Endometrium (tissue), 2 donors: ENCODE results near the gene PXYLP1.

Source experiments
- FAIRE-seq: peaks from 2 replicates; lab custom pipeline; 2012; peaks lifted over from hg19 to GRCh38; lab: Jason Lieb, UNC
- donor health status: control.
- donor health status: control.

Gene PXYLP1

DNA sequence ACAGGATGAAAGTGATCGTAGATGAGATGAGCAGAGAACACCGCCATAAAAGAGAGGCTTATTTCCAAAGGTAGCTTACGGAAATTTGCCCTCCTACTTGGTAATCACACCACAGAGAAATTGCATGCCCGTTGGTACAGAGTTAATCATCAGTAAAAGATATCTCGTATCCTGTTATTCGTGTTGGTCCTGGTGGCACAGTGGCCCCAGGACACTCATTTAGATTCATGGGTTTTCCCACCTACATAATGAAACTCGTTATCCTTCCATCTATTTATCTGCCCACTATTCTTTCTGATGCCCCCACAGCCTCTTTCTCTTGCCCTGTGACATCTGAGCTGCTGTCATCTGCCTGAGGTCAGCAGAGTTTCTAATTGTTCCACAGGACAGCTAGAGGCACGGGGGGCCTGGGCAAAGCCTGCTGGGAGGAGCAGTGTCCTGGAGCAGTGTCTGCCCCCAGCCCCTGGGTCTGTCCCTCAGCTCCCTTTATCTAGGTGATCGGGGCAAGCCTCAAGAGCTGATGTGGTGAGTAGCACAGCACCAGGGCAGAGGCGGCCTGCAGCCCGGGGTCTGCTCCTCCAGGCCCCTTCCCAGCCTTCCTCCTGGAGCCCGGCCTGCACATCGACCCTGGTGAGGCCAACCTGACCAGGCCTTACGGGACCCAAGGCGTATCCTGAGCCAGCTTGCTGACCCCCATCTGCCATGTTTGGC lies 42.2 kb downstream of the PXYLP1 start:
- FAIRE-seq: no peak

- FAIRE-seq: no peak
These were observed 42.9 kb downstream of the PXYLP1 start for GRCh38 chr3:141274411-141275031.

GRCh38 chr3:141275032-141275422 lies 43.4 kb downstream of the PXYLP1 start:
- no peak for FAIRE-seq

- no peak for FAIRE-seq
These were observed 43.9 kb downstream of the PXYLP1 start for GRCh38 chr3:141275511-141275910.

- FAIRE-seq: no peak
These were observed 44.3 kb downstream of the PXYLP1 start for GRCh38 chr3:141275973-141276372.

- FAIRE-seq: no peak
These were observed 44.8 kb downstream of the PXYLP1 start for GRCh38 chr3:141276398-141276797.

DNA sequence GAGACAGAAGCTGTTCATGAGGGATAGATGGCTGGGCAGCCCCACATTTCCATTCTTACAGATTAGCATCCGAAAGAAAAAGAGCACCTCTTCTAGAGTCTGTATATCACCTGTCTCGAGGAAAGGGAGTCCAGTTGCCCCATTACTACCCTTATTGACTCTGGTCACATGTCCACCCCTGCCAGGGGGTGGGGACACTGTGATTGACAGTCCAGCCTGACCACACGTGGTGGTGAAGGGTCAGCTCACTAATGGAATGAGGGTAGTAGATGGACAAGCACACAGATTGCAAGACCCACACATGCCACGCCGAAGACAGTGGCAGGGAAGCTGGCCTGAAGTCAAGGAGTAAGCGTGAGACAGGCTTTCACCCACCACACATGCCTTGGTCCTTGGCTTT lies 45.8 kb downstream of the PXYLP1 start:
- no peak for FAIRE-seq

GRCh38 chr3:141278196-141279076 lies 46.8 kb downstream of the PXYLP1 start:
- FAIRE-seq: no peak

GRCh38 chr3:141279077-141279967 lies 47.7 kb downstream of the PXYLP1 start:
- FAIRE-seq: no peak

- FAIRE-seq: no peak
These were observed 48.5 kb downstream of the PXYLP1 start for GRCh38 chr3:141280086-141280485.

DNA sequence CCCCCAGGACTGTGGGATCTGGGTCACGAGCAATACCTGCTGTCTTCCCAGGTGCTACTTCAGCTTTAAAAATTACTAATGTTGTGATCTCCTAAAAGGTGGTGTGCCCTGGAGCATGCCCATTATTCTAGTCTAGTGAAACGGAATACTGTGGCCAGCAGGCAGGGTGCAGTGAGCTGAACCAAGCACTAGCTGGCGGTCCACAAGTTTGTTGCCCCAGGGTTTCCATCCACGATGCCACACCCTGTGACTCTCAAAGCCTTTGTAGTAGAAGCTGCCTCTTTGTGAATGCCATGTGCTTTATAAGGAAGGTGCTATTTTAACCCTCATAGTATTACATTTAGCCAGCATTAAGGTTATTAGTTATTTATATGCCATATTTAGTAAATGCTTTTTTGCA lies 49.1 kb downstream of the PXYLP1 start:
- no peak for FAIRE-seq

DNA sequence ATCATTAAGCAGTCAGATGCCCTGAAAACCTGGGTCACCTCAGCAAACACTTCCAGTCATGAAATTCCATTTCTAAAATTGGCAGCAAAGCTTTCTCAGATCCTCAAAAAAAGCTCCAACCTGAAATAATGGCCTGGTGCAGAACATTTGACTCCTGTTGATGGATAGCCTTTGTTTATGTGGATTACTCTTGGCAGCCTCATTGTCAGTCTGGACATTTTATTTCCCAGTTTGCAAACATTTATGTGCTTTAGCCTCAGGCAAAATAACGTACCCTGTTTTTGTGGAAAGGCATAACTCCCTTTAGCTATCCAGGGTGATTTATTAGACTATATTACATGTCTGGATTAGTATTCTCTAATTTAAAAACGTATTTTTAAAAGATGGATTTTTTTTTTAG lies 53.9 kb downstream of the PXYLP1 start:
- no peak for FAIRE-seq

- no peak for FAIRE-seq
These were observed 55.2 kb downstream of the PXYLP1 start for GRCh38 chr3:141286856-141287255.

DNA sequence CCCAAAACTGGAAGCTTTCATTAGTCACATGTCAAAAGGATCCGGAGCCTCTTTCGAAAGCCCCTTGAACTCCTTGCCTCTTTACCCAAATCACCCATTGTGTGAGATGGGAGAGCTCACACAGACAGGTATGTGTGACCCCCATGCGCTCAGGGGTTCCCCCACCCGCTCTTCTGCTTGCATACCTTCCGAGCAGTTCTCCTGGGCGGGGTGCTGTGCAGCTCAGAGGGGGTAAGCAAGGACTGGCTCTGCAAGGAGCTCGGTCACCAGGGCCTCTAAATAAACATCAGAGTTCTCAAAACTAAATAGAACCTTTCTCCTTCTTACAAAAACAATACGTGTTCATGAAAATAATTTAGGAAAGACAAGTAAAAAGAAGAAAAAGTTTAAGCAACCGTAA lies 55.7 kb downstream of the PXYLP1 start:
- no peak for FAIRE-seq

DNA sequence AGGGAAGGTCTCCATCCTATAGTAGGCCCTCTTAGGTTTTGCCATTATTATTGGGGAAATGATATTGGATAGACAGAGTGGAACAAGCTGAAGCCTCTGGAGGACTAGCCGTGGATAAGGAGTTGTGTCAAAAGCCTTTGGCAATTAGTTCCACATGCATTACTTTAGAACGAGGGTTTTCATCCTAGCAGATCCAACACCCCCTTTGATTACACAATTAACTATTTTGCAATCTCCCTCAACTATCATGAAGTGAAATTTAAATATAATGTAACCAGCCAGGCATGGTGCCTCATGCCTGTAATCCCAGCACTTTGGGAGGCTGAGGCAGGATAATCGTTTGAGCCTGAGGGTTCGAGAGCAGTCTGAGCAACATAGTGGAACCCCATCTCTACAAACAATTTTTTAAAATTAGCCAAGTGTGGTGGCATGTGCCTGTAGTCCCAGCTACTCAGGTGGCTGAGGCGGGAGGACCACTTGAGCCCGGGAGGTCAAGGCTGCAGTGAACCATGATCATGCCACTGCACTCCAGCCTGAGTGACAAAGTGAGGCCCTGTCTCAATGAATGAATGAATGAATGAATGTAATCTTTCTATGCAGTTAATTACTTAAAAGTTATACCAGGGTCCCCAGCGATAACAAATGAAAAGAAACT lies 56.8 kb downstream of the PXYLP1 start:
- FAIRE-seq: no peak

DNA sequence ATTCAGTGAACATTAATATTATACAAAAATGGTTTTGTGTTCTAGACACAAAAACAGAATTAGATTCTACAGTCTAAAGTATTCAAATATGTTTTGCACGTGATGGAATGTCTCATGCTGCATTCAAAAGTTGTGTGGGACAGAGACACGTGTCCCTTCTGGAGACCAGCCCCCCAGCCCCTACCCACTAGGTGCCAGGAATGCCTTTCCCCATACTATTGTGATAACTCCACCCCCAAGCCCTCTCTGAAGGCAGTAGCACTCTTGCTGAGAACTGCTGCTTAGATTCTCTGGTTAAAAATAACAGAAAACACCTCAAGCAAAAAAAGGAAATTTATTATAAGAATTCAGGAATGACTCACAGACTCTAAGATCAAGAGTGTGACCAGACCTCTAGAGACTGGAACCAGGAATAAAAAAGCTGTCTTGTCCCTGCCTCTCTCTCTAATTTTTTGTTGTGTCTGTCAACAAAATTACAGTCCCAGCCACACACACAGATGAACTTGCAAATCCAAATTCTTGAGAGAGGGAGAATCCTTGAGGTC lies 57.7 kb downstream of the PXYLP1 start:
- FAIRE-seq: no peak

GRCh38 chr3:141291559-141292355 lies 60.1 kb downstream of the PXYLP1 start:
- no peak for FAIRE-seq

GRCh38 chr3:141292356-141293058 lies 60.9 kb downstream of the PXYLP1 start:
- FAIRE-seq: no peak

- no peak for FAIRE-seq
These were observed 62.7 kb downstream of the PXYLP1 start for GRCh38 chr3:141294301-141294700.

DNA sequence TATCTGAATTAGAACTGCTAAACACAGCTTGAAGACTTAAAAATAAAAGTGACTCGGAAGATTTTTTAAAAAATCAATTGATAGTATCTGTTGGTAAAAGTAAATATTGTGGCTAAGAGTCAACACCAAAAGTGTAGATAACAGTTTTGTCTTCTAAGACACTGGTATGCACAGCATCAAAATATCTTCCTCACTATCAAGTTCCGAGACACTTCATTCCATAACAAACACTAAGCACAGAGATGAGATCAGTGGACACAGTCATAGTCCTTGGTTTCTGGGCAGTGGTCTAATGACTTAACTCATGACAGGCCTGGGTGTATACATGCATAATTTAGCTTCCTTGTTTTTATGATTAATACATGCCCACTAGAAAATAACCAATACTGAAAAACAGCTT lies 63.2 kb downstream of the PXYLP1 start:
- no peak for FAIRE-seq
